ENCODE measurements around the gene H2BK1. TPM values are rescaled to one million over a fixed set of nuclear protein-coding genes. Genes with fewer than 3 reads are reported as not detected.

Gene H2BK1
- total RNA-seq, 1 experiment from 2014 or later = not detected

- TF ChIP-seq POLR2AphosphoS5 (IDR thresholded peaks at IDR 0.05; ENCODE audit: low read depth, low read length) = no peak
- Histone ChIP-seq H3K27ac (ENCODE audit: low read length) (no peak overlapping the region), H3K4me1 (ENCODE audit: control insufficient read depth, insufficient read depth, low read length) (peaks cover 12% of the 10 kb centered on the region), H3K9me3 (ENCODE audit: control insufficient read depth, insufficient read depth, low read depth, low read length) (no peaks in the 10 kb centered on the region), H3K4me3 (ENCODE audit: low read depth in 2 of 2, low read length in 2 of 2) (no peak overlapping the region), H3K36me3 (ENCODE audit: control insufficient read depth, insufficient read depth, low read length) (no peaks in the 10 kb centered on the region; the same call in none of the 2 replicates), H3K27me3 (ENCODE audit: control insufficient read depth, insufficient read depth, low read length) (no peaks in the 10 kb centered on the region)
- ATAC-seq (no peak), DNase-seq (ENCODE audit: low read depth, low spot score) (no peak)
- BruUV-seq (replicated peaks) = no TSS peak
- ChIA-PET CTCF (interaction anchor here (0.6 kb wide), 2 partner anchors 78 to 536 kb away, joined by 3 to 6 read pairs; no protein-coding TSS in a partner anchor), POLR2A (no interaction called here)
- intact Hi-C loops (cut with micrococcal nuclease; ENCODE audit: unreplicated experiment) = no loop called here
- in situ Hi-C loops (cut with HindIII; ENCODE audit: low pct_unique_long_range_greater_than_20kb, low sequenced_read_pairs) = no loop called here
Measured at GRCh38 chr7:151236406-151236805, 26.1 kb upstream of the H2BK1 start.

- CTCF ChIA-PET = no interaction called here
- in situ Hi-C loops (cut with HindIII; ENCODE audit: low pct_unique_long_range_greater_than_20kb, low sequenced_read_pairs) (no loop called here), intact Hi-C loops (cut with micrococcal nuclease; ENCODE audit: unreplicated experiment) (no loop called here)
- Histone ChIP-seq H3K4me3 (ENCODE audit: low read depth in 2 of 2, low read length in 2 of 2) (no peak overlapping the region), H3K27me3 (ENCODE audit: control insufficient read depth, insufficient read depth, low read length) (no peaks in the 10 kb centered on the region), H3K4me1 (ENCODE audit: control insufficient read depth, insufficient read depth, low read length) (peaks cover 12% of the 10 kb centered on the region), H3K27ac (ENCODE audit: low read length) (no peak overlapping the region), H3K9me3 (ENCODE audit: control insufficient read depth, insufficient read depth, low read depth, low read length) (no peaks in the 10 kb centered on the region), H3K36me3 (ENCODE audit: control insufficient read depth, insufficient read depth, low read length) (no peaks in the 10 kb centered on the region; the same call in none of the 2 replicates)
- ATAC-seq (no peak), DNase-seq (ENCODE audit: low read depth, low spot score) (no peak)
- no TSS peak for BruUV-seq (replicated peaks)
- POLR2A ChIA-PET = no interaction called here
- TF ChIP-seq REST (IDR thresholded peaks at IDR 0.05; ENCODE audit: insufficient read depth in 1 of 2, low read depth in 2 of 2, low read length in 1 of 2) (no peak), SIN3A (IDR thresholded peaks at IDR 0.05; ENCODE audit: borderline replicate concordance, insufficient read depth, low read depth, low read length) (no peak), CTCF (IDR thresholded peaks at IDR 0.05) (no peak), POLR2AphosphoS5 (IDR thresholded peaks at IDR 0.05; ENCODE audit: low read depth, low read length) (no peak), TCF7L2 (IDR thresholded peaks at IDR 0.05; ENCODE audit: low read depth, low read length) (no peak)
Measured at GRCh38 chr7:151235091-151235787, 25.0 kb upstream of the H2BK1 start.

GRCh38 chr7:151233804-151234203 lies 23.5 kb upstream of the H2BK1 start:
- intact Hi-C loops (cut with micrococcal nuclease; ENCODE audit: unreplicated experiment) = no loop called here
- Histone ChIP-seq H3K9me3 (ENCODE audit: control insufficient read depth, insufficient read depth, low read depth, low read length) (no peaks in the 10 kb centered on the region), H3K27me3 (ENCODE audit: control insufficient read depth, insufficient read depth, low read length) (no peaks in the 10 kb centered on the region), H3K27ac (ENCODE audit: low read length) (no peak overlapping the region), H3K4me3 (ENCODE audit: low read depth in 2 of 2, low read length in 2 of 2) (peak overlapping the region; percentile 91 to 96), H3K36me3 (ENCODE audit: control insufficient read depth, insufficient read depth, low read length) (no peaks in the 10 kb centered on the region; the same call in 1 of the 2 replicates), H3K4me1 (ENCODE audit: control insufficient read depth, insufficient read depth, low read length) (peaks cover 12% of the 10 kb centered on the region)
- POLR2A ChIA-PET = no interaction called here
- in situ Hi-C loops (cut with HindIII; ENCODE audit: low pct_unique_long_range_greater_than_20kb, low sequenced_read_pairs) = no loop called here
- CTCF ChIA-PET = interaction anchor here (0.9 kb wide), 1 partner anchor 11 kb away, joined by 3 read pairs; no protein-coding TSS in a partner anchor
- TF ChIP-seq POLR2AphosphoS5 (IDR thresholded peaks at IDR 0.05; ENCODE audit: low read depth, low read length) (no peak), CTCF (IDR thresholded peaks at IDR 0.05) (no peak), TCF7L2 (IDR thresholded peaks at IDR 0.05; ENCODE audit: low read depth, low read length) (no peak), SIN3A (IDR thresholded peaks at IDR 0.05; ENCODE audit: borderline replicate concordance, insufficient read depth, low read depth, low read length) (no peak), REST (IDR thresholded peaks at IDR 0.05; ENCODE audit: insufficient read depth in 1 of 2, low read depth in 2 of 2, low read length in 1 of 2) (no peak)
- DNase-seq (ENCODE audit: low read depth, low spot score) (no peak), ATAC-seq (no peak)
- TSS peak; percentile 85 for BruUV-seq (replicated peaks)

All from Panc1 (cell line).